ENCODE results near the gene PDGFA.

The PDGFA gene

GRCh38 chr7:485188-486081, 34.2 kb downstream of the PDGFA start:
- Histone ChIP-seq H3K27me3 (ENCODE audit: insufficient read depth, poor library complexity, severe bottlenecking) (no peaks in the 10 kb centered on the region), H3K9me3 (ENCODE audit: severe bottlenecking) (no peaks in the 10 kb centered on the region), H3K4me1 (ENCODE audit: insufficient read depth, poor library complexity, severe bottlenecking) (peaks cover 13% of the 10 kb centered on the region), H3K4me3 (ENCODE audit: severe bottlenecking) (no peak overlapping the region), H3K36me3 (ENCODE audit: low read depth) (no peaks in the 10 kb centered on the region), H3K27ac (ENCODE audit: poor library complexity, severe bottlenecking) (no peak overlapping the region)
- TF ChIP-seq CTCF (IDR thresholded peaks at IDR 0.05; ENCODE audit: poor library complexity, severe bottlenecking): peak; percentile 10
- peak; percentile 74 for ATAC-seq (ENCODE audit: low read depth)
- DNase-seq (ENCODE audit: low spot score): peak; percentile 61

DNA sequence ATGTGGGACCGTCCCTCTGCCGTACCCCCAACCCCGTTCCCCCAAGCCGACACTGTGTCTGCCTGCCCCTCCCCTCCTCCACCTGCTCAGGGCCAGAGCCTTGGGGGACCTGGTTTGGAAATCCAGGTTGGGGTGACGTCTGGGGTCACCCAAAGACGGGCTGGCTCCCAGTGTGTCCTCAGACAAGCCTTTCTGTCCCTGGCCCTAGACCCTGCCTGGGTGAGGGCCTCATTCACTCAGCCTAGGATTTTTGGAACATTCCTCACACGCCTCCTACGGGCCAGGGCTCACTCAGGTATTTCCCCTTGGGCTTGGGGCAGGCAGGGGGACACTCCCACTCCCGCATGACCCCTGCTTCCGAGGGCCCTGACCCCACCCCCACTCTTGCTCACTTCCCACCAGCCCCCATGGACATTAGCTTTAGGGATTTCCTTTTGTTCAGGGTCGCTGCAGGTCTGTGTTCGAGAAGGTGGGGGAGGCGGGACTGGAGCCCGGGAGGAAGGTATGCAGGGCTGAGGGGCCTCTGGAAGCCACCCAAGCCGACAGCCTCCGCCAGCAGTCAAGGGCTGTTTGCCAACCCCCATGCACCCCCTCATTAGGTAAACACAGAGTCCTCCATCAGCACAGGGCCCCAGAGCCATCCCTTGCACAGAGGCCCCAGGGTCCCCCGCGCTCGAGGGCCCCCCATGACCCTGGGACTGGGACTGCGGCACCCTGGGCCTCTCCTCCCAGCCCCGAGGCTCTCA, 35.1 kb downstream of the PDGFA start:
- no peak for ATAC-seq (ENCODE audit: low read depth)
- Histone ChIP-seq H3K27ac (ENCODE audit: poor library complexity, severe bottlenecking) (no peak overlapping the region), H3K36me3 (ENCODE audit: low read depth) (no peaks in the 10 kb centered on the region), H3K27me3 (ENCODE audit: insufficient read depth, poor library complexity, severe bottlenecking) (no peaks in the 10 kb centered on the region), H3K4me1 (ENCODE audit: insufficient read depth, poor library complexity, severe bottlenecking) (peaks cover 10% of the 10 kb centered on the region), H3K4me3 (ENCODE audit: severe bottlenecking) (no peak overlapping the region), H3K9me3 (ENCODE audit: severe bottlenecking) (no peaks in the 10 kb centered on the region)
- peak; percentile 47 for DNase-seq (ENCODE audit: low spot score)
- no peak for TF ChIP-seq CTCF (IDR thresholded peaks at IDR 0.05; ENCODE audit: poor library complexity, severe bottlenecking)

- ATAC-seq (ENCODE audit: low read depth) (no peak), DNase-seq (ENCODE audit: low spot score) (peak; percentile 21)
- Histone ChIP-seq H3K9me3 (ENCODE audit: severe bottlenecking) (no peaks in the 10 kb centered on the region), H3K27ac (ENCODE audit: poor library complexity, severe bottlenecking) (no peak overlapping the region), H3K4me1 (ENCODE audit: insufficient read depth, poor library complexity, severe bottlenecking) (peaks cover 10% of the 10 kb centered on the region), H3K36me3 (ENCODE audit: low read depth) (no peaks in the 10 kb centered on the region), H3K27me3 (ENCODE audit: insufficient read depth, poor library complexity, severe bottlenecking) (no peaks in the 10 kb centered on the region), H3K4me3 (ENCODE audit: severe bottlenecking) (no peak overlapping the region)
- TF ChIP-seq CTCF (IDR thresholded peaks at IDR 0.05; ENCODE audit: poor library complexity, severe bottlenecking): no peak
Measured at GRCh38 chr7:483656-484355, 35.8 kb downstream of the PDGFA start.

DNA sequence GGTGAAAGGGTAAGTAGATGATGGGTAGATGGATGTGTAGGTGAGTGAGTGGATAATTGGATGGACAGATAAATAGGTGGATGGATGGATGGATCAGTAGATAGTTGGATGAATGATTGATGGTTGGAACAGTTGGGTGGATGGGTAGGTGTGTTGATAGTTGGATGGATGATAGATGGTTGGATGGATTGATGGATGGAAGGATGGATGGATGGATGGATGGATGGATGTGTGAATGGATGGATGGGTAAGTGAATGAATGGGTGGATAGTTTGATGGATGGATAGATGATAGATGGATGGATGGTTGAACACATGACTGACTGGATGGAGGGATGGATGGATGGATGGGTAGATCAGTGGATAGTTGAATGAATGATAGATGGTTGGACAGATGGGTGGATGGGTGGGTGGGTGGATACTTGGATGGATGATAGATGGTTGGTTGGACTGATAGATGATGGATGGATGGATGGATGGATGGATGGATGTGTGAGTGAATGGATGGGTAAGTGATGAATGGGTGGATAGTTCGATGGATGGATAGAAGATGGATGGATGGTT, 37.0 kb downstream of the PDGFA start:
- Histone ChIP-seq H3K27ac (ENCODE audit: poor library complexity, severe bottlenecking) (no peak overlapping the region), H3K9me3 (ENCODE audit: severe bottlenecking) (no peaks in the 10 kb centered on the region), H3K36me3 (ENCODE audit: low read depth) (no peaks in the 10 kb centered on the region), H3K27me3 (ENCODE audit: insufficient read depth, poor library complexity, severe bottlenecking) (no peaks in the 10 kb centered on the region), H3K4me1 (ENCODE audit: insufficient read depth, poor library complexity, severe bottlenecking) (peaks cover 15% of the 10 kb centered on the region), H3K4me3 (ENCODE audit: severe bottlenecking) (no peak overlapping the region)
- no peak for ATAC-seq (ENCODE audit: low read depth)
- no peak for TF ChIP-seq CTCF (IDR thresholded peaks at IDR 0.05; ENCODE audit: poor library complexity, severe bottlenecking)
- no peak for DNase-seq (ENCODE audit: low spot score)

Data from RWPE2 (cell line).